Measurements from ENCODE around the gene DYNLT1. TPM values are rescaled to one million over a fixed set of nuclear protein-coding genes. Genes with fewer than 3 reads are reported as not detected.

The DYNLT1 gene
- total RNA-seq, 1 experiment from 2014 or later = 105 TPM

GRCh38 chr6:158686311-158686710 lies 41.8 kb upstream of the DYNLT1 start:
- Histone ChIP-seq H2BK12ac (ENCODE audit: insufficient read length, low read depth, low read length) (no peak overlapping the region), H2BK5ac (ENCODE audit: insufficient read length, low read length) (no peak overlapping the region), H3K27ac (ENCODE audit: insufficient read length, low read depth, low read length) (no peak overlapping the region), H2BK120ac (ENCODE audit: low read depth, low read length, poor library complexity, severe bottlenecking) (no peak overlapping the region), H3T11ph (ENCODE audit: low read length) (no peak overlapping the region), H3K27me3 (ENCODE audit: insufficient read depth, low read length) (no peaks in the 10 kb centered on the region), H3K14ac (ENCODE audit: insufficient read depth, low read length) (no peak overlapping the region), H3K4me2 (ENCODE audit: insufficient read depth, insufficient read length, low read length) (no peak overlapping the region), H3K56ac (ENCODE audit: insufficient read length, low read depth, low read length) (no peak overlapping the region), H3K9ac (ENCODE audit: extremely low read depth, insufficient read length, low read length) (no peak overlapping the region), H3K18ac (ENCODE audit: insufficient read length, low read depth, low read length) (no peak overlapping the region), H4K91ac (ENCODE audit: insufficient read length, low read depth, low read length) (no peak overlapping the region), H2AK5ac (ENCODE audit: insufficient read length, low read length) (no peak overlapping the region), H3K79me1 (ENCODE audit: insufficient read depth, low read depth, low read length, poor library complexity, severe bottlenecking) (no peaks in the 10 kb centered on the region), H2AFZ (ENCODE audit: low read length) (no peak overlapping the region), H4K20me1 (ENCODE audit: control insufficient read depth, insufficient read depth, insufficient read length) (no peaks in the 10 kb centered on the region), H2BK20ac (ENCODE audit: low read depth, low read length, poor library complexity, severe bottlenecking) (no peak overlapping the region), H2BK15ac (ENCODE audit: low read depth, low read length) (no peak overlapping the region), H4K5ac (ENCODE audit: insufficient read length, low read depth, low read length) (no peak overlapping the region), H3K9me3 (ENCODE audit: control insufficient read depth, low read depth, low read length) (no peaks in the 10 kb centered on the region), H3K79me2 (ENCODE audit: insufficient read depth, low read length) (no peaks in the 10 kb centered on the region), H3K4ac (ENCODE audit: low read depth, low read length) (no peak overlapping the region), H3K4me1 (ENCODE audit: insufficient read depth, low read length) (no peaks in the 10 kb centered on the region), H4K8ac (replicated peaks; ENCODE audit: insufficient read length, low read depth, low read length) (no peak overlapping the region), H3K23ac (ENCODE audit: insufficient read length, low read depth, low read length) (no peak overlapping the region), H3K23me2 (ENCODE audit: insufficient read length, low read depth, low read length, poor library complexity, severe bottlenecking) (no peaks in the 10 kb centered on the region)
- Mint-ChIP-seq H3K9me3 (no peaks in the 10 kb centered on the region), H3K36me3 (ENCODE audit: insufficient read depth in 1 of 3, low read depth in 3 of 3) (no peaks in the 10 kb centered on the region), H3K27ac (no peak overlapping the region; a peak in 1 of 7 replicates), H3K4me1 (peaks cover 6 to 8% of the 10 kb centered on the region in 2 experiments), H3K4me3 (no peak overlapping the region), H3K27me3 (ENCODE audit: low read depth) (no peaks in the 10 kb centered on the region)
- no CpG with 5 or more reads among the region's 4 CpGs for WGBS (ENCODE audit: extremely low coverage, insufficient read length, low lambda C conversion rate)
- peak; percentile 45 for DNase-seq
- TF ChIP-seq CTCF (conservative IDR thresholded peaks at IDR 0.05) = no peak
